IPS-11a (cell line): ENCODE data around the gene AQP12A.

Experiments used
- H3K4me3 ChIP-seq: one replicate; pipeline ENCODE4 v1.5.1; 2013; ENCODE audit warnings: low read depth, low read length, control low read depth

AQP12A gene

DNA sequence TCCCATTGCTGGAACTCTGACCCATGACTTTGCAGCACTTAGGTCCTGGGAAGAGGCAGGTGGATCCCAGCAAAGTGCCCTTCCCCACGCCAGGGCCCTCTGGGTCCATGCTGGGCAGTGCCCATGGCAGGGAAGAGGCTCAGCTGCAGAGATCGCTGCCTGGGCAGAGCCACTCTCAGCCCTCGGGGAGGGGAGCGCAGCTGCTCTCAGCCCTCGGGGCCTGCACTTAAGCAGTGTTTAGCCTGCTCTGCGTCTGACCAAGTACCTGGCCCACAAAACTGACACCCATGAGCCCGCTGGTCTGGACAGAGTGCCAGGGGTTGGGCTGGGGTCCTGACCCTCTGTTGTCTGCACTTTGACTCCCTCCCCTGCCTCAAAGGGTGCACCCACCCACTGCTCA, 46.3 kb downstream of the AQP12A start:
- no peak overlapping the region for H3K4me3 ChIP-seq

DNA sequence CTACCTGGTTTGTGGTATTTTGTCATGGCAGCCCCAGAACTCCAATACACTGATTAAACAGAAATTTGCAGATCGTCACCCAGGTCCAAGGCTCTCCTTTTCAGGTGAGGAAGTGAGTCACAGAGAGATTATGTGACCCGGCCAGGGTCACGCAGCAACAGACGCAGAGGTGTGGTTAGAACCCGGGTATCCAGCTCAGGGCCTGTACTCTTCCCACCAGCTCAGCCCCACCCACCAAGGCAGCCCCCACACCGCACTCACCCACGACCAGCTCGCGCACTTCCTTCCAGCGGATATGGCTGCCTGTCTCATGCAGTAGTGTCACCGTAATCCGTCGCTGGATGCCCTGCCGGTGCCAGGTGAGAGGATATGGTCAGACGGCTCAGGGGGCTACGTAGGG, 48.1 kb downstream of the AQP12A start:
- H3K4me3 ChIP-seq: no peak overlapping the region

DNA sequence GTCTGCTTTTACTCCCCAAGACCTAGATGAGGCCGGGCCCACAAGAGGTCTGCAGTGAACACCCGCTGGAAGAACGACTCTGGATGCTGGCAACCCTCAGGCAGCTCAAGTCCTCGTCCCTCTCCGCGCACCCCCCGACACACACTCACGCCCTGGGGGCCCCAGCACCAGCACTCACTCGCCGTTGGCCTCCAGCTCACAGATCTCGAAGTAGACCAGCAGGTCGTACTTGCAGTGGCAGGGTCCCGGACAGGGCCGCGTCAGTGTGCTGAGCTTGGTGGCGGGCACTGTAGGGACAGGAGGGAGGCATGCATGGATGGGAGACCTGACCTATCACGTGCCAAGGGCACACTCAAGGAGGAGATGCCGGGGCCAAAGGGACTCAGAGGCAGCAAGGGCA, 49.4 kb downstream of the AQP12A start:
- no peak overlapping the region for H3K4me3 ChIP-seq

DNA sequence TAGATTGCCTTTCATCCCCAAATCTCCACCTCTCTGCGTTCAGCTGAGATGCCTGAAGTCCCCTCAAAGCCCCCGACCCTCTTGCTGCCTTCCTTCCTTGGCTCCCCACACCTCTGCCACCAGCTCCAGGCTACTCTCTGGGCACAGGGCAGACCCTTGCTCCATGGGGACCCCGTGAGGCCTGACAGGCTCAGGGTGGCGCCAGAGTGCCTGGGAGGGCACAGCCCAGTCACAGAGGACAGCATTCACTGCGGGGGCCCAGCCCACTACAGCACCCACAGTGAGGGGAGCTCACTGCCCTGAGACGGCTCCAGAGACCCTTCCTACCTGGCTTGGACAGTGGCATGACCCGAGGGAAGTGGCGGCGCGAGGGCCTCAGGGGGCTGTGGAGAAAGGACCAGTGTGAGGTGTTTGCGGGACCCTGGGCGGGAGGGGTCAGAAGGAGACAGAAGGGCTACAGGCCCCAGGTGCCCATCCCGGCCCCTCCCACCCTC, 51.0 kb downstream of the AQP12A start:
- no peak overlapping the region for H3K4me3 ChIP-seq

DNA sequence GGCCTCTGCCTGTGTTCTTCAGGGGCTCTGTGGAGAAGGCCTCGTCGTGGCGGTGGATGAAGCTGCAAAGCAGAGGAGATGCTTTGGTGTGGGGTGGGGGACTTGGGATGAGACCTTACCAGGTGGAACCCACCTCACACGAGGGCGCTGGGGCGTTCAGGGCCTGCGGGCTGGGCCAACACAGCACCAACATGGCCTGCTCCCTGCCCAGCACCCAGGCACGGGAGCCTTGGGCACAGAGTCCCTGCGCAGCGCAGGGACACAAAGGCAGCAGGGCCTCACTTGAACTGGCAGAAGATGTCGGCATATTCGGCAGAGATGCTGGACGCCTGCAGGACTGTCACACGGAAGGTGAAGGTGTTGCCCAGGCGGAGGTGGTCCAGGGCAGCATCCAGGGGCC, 53.8 kb downstream of the AQP12A start:
- H3K4me3 ChIP-seq: no peak overlapping the region

DNA sequence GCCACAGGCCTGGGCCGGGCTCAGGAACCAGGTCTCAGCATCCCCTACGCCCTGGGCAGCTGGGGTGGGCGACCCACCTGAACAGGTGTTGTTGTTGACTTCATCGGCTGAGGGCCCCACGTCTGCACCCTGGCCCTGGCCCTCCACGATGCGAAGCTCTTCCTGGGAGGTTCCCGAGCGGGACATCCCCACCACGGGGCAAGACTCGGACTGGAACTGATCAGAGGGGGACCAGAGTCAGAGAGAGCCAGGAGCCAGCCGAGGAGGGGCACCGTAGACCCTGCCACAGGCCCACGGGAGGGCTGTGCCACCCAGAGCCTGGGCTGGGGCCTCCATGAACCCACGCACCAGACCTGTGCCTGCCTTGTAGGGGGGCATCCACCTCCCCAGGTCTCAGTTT, 54.3 kb downstream of the AQP12A start:
- H3K4me3 ChIP-seq: no peak overlapping the region

DNA sequence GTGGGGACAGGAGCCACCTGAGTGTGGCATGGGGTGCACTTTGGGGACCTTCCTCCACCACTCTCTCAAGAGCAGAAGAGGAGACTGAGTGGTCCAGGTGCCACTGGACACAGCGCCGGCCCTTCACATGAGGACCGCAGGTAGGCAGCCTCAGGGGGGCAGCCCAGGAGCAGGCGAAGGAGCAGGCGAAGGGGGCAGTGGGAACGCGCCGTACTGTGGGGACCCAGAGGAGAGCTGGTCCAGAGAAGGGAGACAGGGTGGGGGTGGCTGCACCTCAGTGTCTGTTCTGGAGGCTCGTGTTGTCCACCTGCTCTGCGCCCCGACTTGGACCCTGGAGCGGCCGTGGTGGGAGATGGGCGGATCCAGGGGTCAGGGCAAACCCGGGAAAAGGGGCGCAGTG, 55.0 kb downstream of the AQP12A start:
- H3K4me3 ChIP-seq: no peak overlapping the region

DNA sequence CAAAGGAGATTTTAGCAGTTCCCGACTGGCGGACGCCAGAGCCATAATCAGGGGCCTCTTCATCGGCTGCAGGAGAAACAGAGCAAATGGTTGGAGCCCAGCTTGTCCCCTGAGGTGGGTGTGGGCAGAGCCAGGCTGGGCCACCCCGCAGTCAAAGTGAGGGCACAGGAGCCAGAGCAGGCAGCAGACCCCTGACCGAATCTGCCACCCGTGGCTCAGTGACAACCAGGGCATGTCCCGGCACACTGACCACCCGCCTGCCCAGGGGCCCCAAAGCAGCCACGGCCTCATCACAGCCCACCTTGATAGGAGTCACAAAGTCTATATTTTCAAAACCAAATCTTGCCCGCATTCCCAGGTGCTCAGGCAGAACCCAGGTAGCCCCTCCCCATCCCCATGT, 55.6 kb downstream of the AQP12A start:
- no peak overlapping the region for H3K4me3 ChIP-seq
